ENCODE measurements around the gene ARMH4.

The ARMH4 gene

DNA sequence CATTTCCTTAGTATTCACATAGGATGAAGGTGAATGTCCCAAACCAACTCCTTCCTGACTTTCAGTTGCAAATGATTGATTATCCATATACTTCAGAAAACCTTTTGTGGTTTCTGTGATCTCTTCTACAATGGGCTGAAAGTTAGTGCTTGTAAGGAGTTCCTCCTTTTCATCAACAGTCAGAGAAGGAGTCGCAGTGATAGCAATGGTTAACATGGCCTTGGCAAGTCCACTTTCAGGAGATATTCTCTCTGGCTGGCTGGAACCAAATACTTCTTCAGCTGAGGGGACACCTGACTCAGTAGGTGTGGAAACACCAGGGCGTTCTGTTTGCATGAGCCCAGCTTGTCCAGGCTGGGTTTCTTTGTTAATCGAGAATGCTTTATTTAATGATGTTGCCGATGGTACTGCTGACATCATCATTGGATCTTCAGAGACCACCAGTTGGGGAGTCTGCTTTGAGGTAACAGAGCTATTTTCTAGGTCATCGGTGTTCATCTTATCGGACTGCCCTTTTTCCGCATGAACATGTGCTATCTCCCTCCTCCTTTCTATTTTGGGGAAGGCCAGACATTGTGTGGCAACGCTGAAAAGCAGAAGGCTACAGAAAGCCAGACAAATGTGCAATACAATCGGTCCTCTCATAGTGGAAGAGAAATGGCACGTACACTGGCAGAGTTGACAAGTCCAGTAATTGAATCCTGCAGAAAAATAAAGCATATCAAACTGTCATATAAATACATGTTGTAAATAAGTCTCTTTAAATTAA lies 13.1 kb downstream of the ARMH4 start:
- no peaks in the 10 kb centered on the region for H3K27me3 ChIP-seq (ENCODE audit: control insufficient read depth, insufficient read depth, low read length)
- H2AFZ ChIP-seq: no peak overlapping the region
- peaks cover 15% of the 10 kb centered on the region for H3K79me2 ChIP-seq
- no peaks in the 10 kb centered on the region for H3K36me3 ChIP-seq (ENCODE audit: control insufficient read depth, insufficient read depth, low read length)
- no peak overlapping the region for H3K27ac ChIP-seq
- peaks cover 10% of the 10 kb centered on the region for H3K4me1 ChIP-seq
- TF ChIP-seq, protein P1, sequence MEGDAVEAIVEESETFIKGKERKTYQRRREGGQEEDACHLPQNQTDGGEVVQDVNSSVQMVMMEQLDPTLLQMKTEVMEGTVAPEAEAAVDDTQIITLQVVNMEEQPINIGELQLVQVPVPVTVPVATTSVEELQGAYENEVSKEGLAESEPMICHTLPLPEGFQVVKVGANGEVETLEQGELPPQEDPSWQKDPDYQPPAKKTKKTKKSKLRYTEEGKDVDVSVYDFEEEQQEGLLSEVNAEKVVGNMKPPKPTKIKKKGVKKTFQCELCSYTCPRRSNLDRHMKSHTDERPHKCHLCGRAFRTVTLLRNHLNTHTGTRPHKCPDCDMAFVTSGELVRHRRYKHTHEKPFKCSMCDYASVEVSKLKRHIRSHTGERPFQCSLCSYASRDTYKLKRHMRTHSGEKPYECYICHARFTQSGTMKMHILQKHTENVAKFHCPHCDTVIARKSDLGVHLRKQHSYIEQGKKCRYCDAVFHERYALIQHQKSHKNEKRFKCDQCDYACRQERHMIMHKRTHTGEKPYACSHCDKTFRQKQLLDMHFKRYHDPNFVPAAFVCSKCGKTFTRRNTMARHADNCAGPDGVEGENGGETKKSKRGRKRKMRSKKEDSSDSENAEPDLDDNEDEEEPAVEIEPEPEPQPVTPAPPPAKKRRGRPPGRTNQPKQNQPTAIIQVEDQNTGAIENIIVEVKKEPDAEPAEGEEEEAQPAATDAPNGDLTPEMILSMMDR (IDR thresholded peaks at IDR 0.05): no peak
- H3K4me3 ChIP-seq (ENCODE audit: low read depth, low read length): no peak overlapping the region
- no peaks in the 10 kb centered on the region for H3K9me3 ChIP-seq (ENCODE audit: control insufficient read depth, low read length)
- no peak overlapping the region for H3K4me2 ChIP-seq (ENCODE audit: low read length)
- no peak overlapping the region for H3K9ac ChIP-seq

DNA sequence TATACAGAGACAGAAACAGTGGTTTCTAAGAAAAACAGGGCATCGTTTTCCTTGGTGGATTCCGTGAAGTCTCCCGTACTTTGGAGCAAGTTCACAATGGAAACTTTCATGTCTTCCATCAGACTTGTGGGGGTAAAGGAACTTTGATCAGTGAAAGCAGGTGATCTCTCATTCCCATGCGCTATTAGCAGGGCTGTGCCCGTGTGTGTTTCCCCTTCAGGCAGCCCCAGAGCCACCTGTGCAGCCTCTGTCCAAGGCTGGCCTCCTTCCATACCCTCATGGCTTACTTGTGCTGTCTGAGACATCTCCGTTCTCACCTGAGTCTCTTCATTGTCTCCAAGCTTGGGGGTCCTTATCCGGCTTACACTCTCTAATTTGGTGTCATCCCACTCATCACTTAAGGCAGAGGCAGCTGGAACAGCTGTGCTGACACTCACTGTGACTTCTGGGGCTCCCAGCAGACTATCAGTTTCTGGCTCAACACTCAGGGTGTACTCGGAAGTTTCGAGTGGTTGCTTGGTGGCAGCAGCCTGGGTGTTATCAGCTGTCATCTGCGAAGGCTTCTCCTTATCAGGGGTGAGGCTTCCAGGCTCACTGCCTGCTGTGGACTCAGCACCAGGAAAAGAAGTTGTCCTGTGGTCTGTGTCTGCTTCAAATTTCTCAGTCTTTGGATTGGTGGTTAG lies 13.8 kb downstream of the ARMH4 start:
- Histone ChIP-seq H3K4me1 (peaks cover 10% of the 10 kb centered on the region), H3K9ac (no peak overlapping the region), H3K27me3 (ENCODE audit: control insufficient read depth, insufficient read depth, low read length) (no peaks in the 10 kb centered on the region), H3K36me3 (ENCODE audit: control insufficient read depth, insufficient read depth, low read length) (no peaks in the 10 kb centered on the region), H3K9me3 (ENCODE audit: control insufficient read depth, low read length) (no peaks in the 10 kb centered on the region), H3K79me2 (peaks cover 13% of the 10 kb centered on the region), H2AFZ (no peak overlapping the region), H3K27ac (no peak overlapping the region), H3K4me3 (ENCODE audit: low read depth, low read length) (no peak overlapping the region), H3K4me2 (ENCODE audit: low read length) (no peak overlapping the region)
- TF ChIP-seq, protein P1 (IDR thresholded peaks at IDR 0.05): no peak

DNA sequence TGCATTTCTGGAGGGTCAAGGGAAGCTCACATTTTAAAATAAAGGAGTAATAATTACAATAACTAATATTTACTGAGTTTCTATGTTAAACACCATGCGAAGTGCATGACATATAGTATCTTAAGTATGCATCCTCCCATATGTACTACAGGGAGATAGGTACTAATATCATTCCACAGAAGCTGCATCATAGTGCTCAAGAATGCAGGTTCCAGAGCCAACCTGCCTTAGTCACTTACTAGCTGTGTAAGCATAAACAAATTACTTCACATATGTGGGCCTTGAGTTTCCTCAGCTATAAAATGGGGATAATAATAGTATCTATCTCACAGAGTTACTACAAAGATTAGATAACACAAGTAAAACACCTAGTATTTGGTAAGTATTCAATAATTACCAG lies 18.3 kb downstream of the ARMH4 start:
- Histone ChIP-seq H3K4me3 (ENCODE audit: low read depth, low read length) (no peak overlapping the region), H3K79me2 (peaks cover 3% of the 10 kb centered on the region), H3K9ac (no peak overlapping the region), H3K9me3 (ENCODE audit: control insufficient read depth, low read length) (no peaks in the 10 kb centered on the region), H3K36me3 (ENCODE audit: control insufficient read depth, insufficient read depth, low read length) (no peaks in the 10 kb centered on the region), H3K4me2 (ENCODE audit: low read length) (no peak overlapping the region), H2AFZ (no peak overlapping the region), H3K4me1 (peaks cover 9% of the 10 kb centered on the region), H3K27ac (no peak overlapping the region), H3K27me3 (ENCODE audit: control insufficient read depth, insufficient read depth, low read length) (no peaks in the 10 kb centered on the region)
- TF ChIP-seq, protein P1 (IDR thresholded peaks at IDR 0.05): no peak

DNA sequence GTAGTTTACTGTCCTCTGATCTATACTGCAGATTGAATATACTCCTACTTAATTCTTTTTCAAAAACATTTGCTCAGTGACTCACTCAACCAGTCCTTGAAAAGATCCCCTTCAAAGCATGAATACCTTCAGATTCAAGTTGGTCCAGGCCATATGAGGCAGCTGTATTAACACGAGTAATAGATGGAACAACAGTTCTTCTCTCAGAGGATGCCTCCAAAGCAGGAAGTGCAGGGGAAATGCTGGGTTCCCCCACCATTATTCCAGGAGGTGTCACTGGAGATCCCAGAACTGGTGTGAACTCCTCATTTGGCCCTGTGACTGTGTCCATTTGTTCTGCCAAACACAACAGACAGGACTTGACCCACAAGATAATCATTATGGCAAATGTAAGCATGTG lies 20.6 kb downstream of the ARMH4 start:
- H3K27ac ChIP-seq: no peak overlapping the region
- no peak overlapping the region for H3K9ac ChIP-seq
- peaks cover 5% of the 10 kb centered on the region for H3K79me2 ChIP-seq
- no peaks in the 10 kb centered on the region for H3K9me3 ChIP-seq (ENCODE audit: control insufficient read depth, low read length)
- H3K36me3 ChIP-seq (ENCODE audit: control insufficient read depth, insufficient read depth, low read length): no peaks in the 10 kb centered on the region
- H3K4me3 ChIP-seq (ENCODE audit: low read depth, low read length): no peak overlapping the region
- no peak overlapping the region for H3K4me2 ChIP-seq (ENCODE audit: low read length)
- H3K27me3 ChIP-seq (ENCODE audit: control insufficient read depth, insufficient read depth, low read length): no peaks in the 10 kb centered on the region
- H2AFZ ChIP-seq: no peak overlapping the region
- TF ChIP-seq, protein P1 (IDR thresholded peaks at IDR 0.05): no peak
- no peaks in the 10 kb centered on the region for H3K4me1 ChIP-seq

Measured in parathyroid adenoma (tissue), 2 donors.